OCI-M1 (cell line): Measurements from ENCODE around the gene CNMD.

Experiments
- DNase-seq: peaks from one replicate; lab custom pipeline; 2025; lab: John Stamatoyannopoulos, UW

Gene CNMD

DNA sequence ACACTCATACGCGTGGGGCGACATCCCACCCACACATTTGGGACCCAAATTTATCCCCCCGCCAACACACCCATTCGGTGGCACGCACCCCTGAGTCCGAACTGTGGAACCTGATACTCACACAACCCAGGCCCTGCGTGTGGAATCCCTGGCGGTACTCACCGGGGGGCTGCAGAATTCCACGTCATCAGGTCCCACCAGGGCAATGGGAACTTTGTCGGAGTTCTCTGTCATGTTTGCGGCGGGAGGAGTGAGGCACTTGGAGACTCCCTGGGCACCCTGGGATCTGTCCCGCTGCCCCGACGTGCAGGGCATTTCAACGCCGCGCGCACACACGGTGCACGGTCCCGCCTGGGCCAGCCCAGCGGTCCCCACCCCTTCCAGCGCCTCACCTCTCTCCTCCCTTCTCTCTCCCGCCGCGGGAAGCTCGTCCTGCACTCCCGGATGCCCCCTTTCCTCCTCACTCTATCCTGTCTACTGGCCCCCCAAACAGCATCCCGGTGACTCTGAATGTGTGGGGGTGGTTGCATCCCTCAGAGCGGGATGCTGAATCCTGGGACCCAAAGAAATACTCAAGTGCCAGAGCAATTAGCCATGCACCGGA, at the start of gene CNMD:
CNMD (minus strand) TSS at position 353 of the 604 bp plus-strand sequence; CDS start at position 234, 119 bp downstream.
- DNase-seq: no peak

DNA sequence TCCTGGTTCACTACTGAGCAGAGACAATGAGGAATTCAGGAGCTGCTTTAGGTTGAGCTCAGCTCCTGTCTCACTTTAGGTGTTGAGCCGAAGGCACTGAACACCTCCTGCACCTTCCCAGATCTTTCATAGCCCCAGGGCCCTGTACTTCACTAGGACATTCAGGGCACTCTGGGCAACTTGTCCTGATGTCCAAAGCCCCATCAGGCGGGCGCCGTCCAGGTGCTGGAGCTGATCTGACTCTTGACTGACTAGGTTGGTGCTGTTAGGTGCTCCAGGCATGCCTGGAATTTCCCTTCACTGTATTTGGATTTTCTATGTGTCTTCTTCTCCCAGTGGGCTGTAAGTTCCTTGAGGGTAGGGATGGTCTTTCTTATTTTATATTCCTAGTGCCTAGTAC, 48.4 kb upstream of the CNMD start:
- DNase-seq: no peak

- no peak for DNase-seq
These were observed 47.6 kb upstream of the CNMD start for GRCh38 chr13:52787235-52787634.

DNA sequence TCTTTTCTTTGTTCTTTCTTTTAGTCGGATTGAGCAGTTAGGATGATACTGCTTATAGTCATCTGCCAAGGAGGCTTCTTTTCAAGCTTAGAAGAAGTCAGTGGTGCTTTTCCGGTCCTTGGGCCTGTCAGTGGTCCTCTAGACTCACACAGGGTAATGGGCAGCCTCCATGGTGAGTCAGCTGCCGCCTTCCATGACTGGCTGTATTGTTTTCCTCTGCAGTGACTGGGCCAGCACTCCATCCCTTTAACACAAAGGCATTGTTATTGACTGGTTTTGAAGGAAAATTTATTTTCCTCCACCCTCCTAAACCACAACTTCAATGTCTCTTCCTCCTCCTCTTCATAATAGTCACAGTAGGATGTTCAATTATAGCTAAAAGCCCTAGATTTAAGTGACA, 47.1 kb upstream of the CNMD start:
- no peak for DNase-seq

GRCh38 chr13:52785739-52786138, 46.1 kb upstream of the CNMD start:
- no peak for DNase-seq

DNA sequence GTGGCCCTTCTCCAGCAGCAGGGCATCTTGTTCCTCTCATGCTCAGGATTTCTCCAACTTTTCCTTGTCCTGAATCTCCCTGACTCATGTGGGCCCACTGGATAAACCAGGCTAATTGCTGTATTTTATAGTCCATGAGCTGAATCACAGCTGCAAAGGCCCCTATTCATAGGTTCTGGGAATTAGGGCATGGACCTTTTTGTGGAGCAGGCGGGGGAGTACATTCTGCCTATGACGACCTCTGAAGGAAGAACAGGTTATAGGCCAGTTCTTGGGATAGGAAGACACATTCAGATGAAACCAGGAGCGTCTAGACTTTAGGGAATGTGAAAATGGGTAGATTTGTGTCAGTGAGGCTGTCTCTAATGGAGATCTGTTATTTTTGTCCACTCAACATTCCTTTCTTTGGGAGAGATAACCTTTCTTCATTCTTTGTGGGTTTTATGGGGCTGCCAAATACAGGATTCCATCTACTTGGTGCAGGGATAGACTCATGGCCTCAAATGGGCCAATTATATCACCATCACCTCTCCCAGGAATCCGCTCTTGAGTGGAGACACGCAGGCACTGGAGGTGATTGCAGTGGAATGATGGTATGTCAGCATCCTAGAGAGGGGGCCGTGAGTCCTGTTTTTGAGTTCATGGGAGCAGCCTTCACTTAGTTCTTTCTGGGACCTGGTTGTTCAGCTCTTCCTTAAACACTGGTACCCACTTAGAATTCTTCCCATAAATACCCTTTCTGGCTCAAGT, 45.1 kb upstream of the CNMD start:
- DNase-seq: no peak

DNA sequence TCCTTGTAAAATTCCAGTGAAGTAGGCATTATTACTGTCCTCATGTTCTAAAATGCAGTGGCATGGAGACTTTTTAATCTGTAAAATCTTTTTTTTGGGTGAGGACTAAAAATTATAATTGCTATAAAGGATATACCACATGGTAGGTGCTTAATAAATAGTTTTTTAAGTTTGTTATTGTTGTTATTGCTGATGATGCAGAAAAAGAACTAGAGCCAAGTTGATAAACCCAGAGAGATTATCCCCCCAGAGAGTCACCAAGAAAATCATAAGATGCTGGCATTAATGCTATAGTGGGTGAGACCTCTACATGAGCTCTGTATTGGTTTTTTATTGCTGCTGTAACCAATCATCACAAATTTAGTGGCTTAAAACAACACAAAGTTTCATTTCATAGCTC, 44.3 kb upstream of the CNMD start:
- no peak for DNase-seq

GRCh38 chr13:52782471-52783448, 43.1 kb upstream of the CNMD start:
- no peak for DNase-seq

GRCh38 chr13:52780611-52781010, 41.0 kb upstream of the CNMD start:
- no peak for DNase-seq

- no peak for DNase-seq
These were observed 40.5 kb upstream of the CNMD start for GRCh38 chr13:52780092-52780491.

- DNase-seq: no peak
These were observed 39.5 kb upstream of the CNMD start for GRCh38 chr13:52779103-52779502.

GRCh38 chr13:52776726-52777125, 37.1 kb upstream of the CNMD start:
- DNase-seq: no peak

DNA sequence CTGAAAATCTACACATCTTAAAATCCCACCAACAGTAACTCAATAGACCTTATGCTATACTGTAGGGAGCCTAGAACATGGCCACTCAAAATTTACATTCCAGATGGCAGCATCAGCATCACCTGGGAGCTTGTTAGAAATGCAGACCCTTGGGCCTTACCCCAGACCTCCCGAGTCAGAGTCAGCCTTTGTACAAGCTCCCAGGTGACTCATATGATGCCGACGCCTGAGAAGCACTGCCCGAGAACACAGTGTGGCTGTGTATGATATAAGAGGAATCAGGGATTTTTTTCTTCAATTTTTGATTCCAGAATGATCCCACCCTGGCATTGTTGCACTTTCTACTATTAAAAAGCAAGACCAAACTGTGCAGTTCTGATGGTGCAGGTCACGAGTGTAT, 35.9 kb upstream of the CNMD start:
- DNase-seq: no peak

DNA sequence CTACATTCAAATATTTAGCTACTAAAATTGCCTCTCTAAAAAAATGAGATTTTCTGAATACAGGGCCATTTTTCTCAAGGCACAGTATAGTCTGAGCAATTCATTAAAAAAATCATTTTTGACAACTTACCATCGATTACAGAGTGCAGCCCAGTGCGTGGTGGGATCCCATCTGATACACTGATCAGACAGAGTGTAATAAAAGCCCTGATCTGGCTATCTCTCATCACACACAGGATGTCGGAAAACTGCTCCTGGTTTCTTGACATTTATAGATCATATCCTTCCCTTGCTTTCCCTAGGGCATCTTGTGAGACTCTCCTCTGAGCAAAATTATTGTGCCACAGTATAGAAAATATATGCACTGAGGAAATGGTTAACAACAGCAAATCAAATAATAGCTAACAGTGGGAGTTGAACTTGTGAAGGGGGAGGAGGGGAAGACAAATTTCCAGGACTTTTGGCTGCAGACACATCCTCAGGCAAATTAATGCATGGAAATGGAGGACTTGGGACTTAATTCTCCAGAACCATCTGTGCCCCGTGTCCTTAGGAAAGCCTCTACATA, 28.4 kb upstream of the CNMD start:
- no peak for DNase-seq

DNA sequence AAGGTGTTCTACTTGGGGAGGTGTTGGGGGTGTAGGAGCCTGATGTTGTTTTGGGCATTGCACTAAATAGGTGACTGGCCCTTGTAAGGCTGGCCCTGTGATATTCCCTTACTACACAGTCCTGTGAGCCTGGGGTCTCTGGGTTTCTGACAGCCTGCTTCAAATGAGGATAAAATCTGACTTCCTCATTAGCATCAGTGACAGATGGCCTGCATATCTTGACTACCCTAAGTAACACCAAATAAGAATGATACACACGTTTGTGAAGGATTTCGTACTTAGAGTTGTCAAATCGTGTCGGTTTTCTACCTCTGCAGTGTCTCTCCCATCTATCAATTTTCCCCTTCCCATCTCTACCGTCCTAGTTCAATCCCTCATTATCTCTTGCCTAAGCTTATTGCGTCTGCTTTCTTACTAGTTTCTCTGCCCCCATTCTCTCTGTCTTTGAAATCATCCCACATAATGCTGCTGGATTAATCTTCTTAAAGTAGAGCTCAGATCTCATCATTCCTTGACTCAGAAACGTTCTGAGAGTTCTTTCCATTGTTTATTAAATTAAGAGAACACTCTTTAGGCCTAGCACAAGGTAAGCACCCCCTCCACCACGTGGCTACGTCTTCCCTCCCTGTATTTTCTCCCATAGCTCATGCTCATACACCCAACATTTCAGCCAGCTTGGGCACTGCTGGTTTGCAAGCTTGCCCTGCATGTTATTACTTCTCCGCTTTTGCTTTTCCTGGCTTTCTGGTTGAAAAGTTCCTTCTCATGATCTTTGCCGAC, 26.2 kb upstream of the CNMD start:
- no peak for DNase-seq

DNA sequence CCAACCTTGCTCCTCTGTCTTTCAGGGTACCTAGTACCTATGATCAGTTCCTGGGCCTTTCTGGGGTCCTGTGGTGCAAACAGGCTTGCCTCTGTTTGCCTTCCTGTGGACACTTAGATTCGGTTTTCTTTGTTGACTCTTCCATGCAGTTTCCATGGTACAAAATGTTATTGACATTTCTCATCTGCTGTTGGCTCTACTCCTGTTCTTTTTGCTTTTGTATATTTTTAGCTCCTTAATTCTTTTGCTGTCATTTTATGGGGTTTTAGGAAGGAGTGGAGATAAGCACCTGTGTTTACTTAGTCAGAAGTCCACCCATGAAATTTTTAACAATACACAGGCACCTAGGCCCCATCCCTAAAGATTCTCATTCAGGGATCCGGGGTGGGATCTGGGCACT, 20.5 kb upstream of the CNMD start:
- no peak for DNase-seq

DNA sequence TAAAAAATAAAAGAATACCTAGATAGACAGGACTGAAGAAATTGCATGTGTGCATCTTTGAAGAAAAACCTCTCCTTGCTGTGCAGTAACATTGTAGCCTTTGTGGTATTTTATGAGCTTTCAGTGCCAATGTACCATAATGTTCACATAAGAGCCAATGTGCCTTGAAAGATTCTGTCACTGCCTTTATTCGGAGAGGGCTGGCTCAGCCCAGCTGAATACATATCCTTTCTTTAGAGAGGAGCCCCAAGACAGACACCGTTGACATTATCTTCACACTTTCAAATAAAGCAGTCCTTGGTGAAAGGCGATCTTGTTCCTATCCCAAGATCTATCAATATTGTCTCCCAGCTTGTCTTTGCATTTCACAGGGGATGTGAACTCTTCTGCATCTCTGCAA, 18.5 kb upstream of the CNMD start:
- no peak for DNase-seq

- DNase-seq: no peak
These were observed 11.6 kb upstream of the CNMD start for GRCh38 chr13:52751196-52751595.

DNA sequence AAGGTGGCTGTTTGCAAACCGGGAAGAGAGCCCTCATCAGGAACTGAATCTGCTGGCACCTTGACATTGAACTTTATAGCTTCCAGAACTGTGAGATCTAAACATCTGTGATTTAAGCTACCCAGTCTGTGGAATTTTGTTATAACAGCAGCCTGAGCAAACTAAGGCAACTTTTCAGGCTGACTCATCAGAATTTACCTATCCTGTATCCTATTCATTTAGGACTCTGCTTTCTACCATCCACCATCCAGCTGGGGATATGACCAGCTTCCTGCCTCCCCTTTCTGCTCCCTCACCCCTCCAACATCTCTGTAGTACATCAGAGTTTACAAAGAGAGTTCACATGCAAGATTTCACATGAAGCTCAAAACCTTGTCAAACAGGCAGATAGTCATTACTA, 11.1 kb upstream of the CNMD start:
- no peak for DNase-seq

DNA sequence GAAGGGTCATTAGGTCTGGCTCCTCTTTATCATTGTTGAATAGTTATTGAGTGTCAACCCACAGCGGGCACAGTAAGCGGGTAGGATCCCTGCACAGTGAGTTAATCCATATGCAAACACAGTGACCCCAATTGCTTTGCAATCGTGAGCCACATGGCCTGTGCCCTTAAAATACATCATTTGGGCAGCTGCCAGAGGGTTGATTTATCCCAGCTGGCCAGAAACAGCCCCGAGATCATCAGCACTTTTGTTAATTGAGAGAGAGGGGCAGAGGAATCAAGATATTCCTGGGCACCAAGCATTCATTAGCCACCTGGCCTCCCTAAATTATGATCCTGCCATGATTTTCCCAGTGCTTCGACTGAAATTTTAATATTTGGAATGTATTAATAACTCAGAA, 9.8 kb upstream of the CNMD start:
- no peak for DNase-seq

DNA sequence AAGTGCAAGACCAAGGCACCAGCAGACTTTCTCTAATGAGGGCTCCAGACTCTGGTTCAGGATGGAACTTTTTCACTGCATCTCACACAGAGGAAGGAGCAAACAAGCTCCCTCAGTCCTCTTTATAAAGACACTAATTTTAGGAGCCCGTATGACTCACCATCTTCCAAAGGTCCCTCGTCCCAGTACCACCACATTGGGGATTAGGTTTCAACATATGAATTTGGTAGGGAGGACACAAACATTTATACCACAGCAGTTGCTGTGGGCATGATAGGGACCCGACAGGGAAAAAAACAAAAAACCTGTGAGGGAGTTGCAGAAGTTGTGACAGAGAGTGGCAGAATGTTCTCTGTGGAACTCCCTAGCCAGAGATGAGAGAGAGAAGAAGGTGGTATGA, 6.5 kb upstream of the CNMD start:
- DNase-seq: no peak
